DND-41 (cell line): Measurements from ENCODE around the gene PLD5.
"Not testable (repeated sequence)": the region's sequence is repeated elsewhere in the genome, so short reads cannot be mapped to it uniquely, and the experiment has no call there.

Experiments
- ATAC-seq: fragments of 200-7000 bp; cut with Tn5 transposase; 3 replicates; pipeline ENCODE4 v1.9.1; 2021; ENCODE audit warnings: low read depth; ENCODE audit not compliant: insufficient read depth
- DNase-seq: peaks from one replicate; pipeline ENCODE4 v3.0.0-alpha.2; 2020
- H2AFZ ChIP-seq: 2 replicates; pipeline ENCODE4 v1.6.0; 2012; ENCODE audit warnings: low read depth, low read length
- H3K27ac ChIP-seq: 2 replicates; pipeline ENCODE4 v1.5.1; 2012; ENCODE audit warnings: low read length, inconsistent platforms
- H3K27me3 ChIP-seq: fragments of 200-600 bp; sonication (generic); 2 replicates; pipeline ENCODE4 v1.6.0; 2012; ENCODE audit warnings: low read length, mild to moderate bottlenecking, inconsistent platforms; ENCODE audit not compliant: insufficient read depth, poor library complexity
- H3K36me3 ChIP-seq: 2 replicates; pipeline ENCODE4 v1.5.1; 2012; ENCODE audit warnings: low read length, inconsistent platforms; ENCODE audit not compliant: insufficient read depth
- H3K4me1 ChIP-seq: 2 replicates; pipeline ENCODE4 v1.5.1; 2012; ENCODE audit warnings: mild to moderate bottlenecking, low read length; ENCODE audit not compliant: insufficient read depth
- H3K4me2 ChIP-seq: 2 replicates; pipeline ENCODE4 v1.6.0; 2012; ENCODE audit warnings: mild to moderate bottlenecking, moderate library complexity, low read length, inconsistent platforms; ENCODE audit not compliant: insufficient read depth
- H3K4me3 ChIP-seq, 2 experiments: fragments of 200-600 bp in 1 of 2; shearing (Covaris generic) in 1 of 2; 2 replicates each; pipeline ENCODE4 v1.5.1; 2012 to 2016; ENCODE audit warnings: inconsistent platforms in 2 of 2, low read length in 2 of 2, mild to moderate bottlenecking in 2 of 2, low read depth in 1 of 2, moderate library complexity in 1 of 2
- H3K79me2 ChIP-seq: 2 replicates; pipeline ENCODE4 v1.6.0; 2012; ENCODE audit warnings: low read length, inconsistent platforms; ENCODE audit not compliant: insufficient read depth
- H3K9ac ChIP-seq: 2 replicates; pipeline ENCODE4 v1.6.0; 2012; ENCODE audit warnings: low read depth, mild to moderate bottlenecking, inconsistent platforms, low read length, moderate library complexity
- H3K9me3 ChIP-seq: 2 replicates; pipeline ENCODE4 v1.5.1; 2012; ENCODE audit warnings: low read length, moderate library complexity, mild to moderate bottlenecking, inconsistent platforms; ENCODE audit not compliant: insufficient read depth, severe bottlenecking
- H4K20me1 ChIP-seq: 2 replicates; pipeline ENCODE4 v1.6.0; 2012; ENCODE audit warnings: low read length; ENCODE audit not compliant: insufficient read depth
- EZH2 ChIP-seq: IDR thresholded peaks from 3 replicates; pipeline ENCODE4 v1.6.1; 2012; ENCODE audit warnings: borderline replicate concordance, low read depth, mild to moderate bottlenecking, moderate library complexity, low read length, inconsistent platforms; ENCODE audit not compliant: severe bottlenecking
- TF ChIP-seq, protein P1 (sequence below): IDR thresholded peaks from 2 replicates; pipeline ENCODE4 v1.5.1; 2012; ENCODE audit warnings: borderline replicate concordance, low read length, moderate library complexity, mild to moderate bottlenecking; ENCODE audit not compliant: poor library complexity, severe bottlenecking; ENCODE audit errors: extremely low read depth

PLD5 gene

DNA sequence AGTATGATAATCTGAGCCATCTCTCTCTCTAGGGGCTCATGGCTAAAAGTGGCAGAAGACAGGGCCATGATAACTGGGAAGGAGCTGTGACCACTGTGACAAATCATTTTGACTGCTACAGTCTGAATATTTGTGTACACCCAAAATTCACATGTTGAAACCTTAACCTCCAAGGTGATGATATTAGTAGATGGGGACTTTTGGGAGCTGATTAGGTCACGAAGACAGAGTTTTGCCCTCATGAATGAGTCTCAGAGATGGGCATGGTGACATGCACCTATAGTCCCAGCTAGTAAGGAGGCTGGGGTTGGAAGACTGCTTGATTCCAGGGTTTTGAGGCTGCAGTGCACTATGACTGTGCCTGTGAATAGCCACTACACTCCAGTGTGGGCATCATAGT, 174.9 kb downstream of the PLD5 start:
- Histone ChIP-seq H3K79me2 (no peaks in the 10 kb centered on the region), H3K27me3 (no peaks in the 10 kb centered on the region), H3K4me1 (no peaks in the 10 kb centered on the region), H3K9ac (no peak overlapping the region), H3K36me3 (no peaks in the 10 kb centered on the region), H3K27ac (no peak overlapping the region), H3K4me2 (no peak overlapping the region), H3K9me3 (no peaks in the 10 kb centered on the region), H4K20me1 (no peaks in the 10 kb centered on the region), H3K4me3 (no peak overlapping the region), H2AFZ (no peak overlapping the region)
- ATAC-seq (no peak), DNase-seq (no peak)
- TF ChIP-seq EZH2: no peak
- TF ChIP-seq, protein P1, sequence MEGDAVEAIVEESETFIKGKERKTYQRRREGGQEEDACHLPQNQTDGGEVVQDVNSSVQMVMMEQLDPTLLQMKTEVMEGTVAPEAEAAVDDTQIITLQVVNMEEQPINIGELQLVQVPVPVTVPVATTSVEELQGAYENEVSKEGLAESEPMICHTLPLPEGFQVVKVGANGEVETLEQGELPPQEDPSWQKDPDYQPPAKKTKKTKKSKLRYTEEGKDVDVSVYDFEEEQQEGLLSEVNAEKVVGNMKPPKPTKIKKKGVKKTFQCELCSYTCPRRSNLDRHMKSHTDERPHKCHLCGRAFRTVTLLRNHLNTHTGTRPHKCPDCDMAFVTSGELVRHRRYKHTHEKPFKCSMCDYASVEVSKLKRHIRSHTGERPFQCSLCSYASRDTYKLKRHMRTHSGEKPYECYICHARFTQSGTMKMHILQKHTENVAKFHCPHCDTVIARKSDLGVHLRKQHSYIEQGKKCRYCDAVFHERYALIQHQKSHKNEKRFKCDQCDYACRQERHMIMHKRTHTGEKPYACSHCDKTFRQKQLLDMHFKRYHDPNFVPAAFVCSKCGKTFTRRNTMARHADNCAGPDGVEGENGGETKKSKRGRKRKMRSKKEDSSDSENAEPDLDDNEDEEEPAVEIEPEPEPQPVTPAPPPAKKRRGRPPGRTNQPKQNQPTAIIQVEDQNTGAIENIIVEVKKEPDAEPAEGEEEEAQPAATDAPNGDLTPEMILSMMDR: no peak

DNA sequence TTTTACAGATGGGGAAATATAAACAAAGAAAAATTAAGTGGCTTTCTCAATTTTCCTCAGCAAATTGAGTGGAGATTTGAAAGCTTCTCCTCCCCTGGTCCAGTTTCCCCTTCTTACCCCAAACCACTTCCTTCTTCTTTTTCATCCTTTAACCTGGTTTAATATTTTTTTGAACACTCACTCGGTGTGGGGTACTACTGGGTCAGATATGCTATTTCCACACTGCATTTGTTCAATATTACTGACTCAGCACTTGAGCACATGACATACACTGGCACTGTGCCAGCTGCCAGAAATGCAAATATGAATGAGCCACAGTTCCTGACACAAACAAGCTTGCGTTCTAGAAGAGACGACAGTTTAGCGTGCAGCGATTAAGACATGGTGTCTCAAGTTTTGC, 193.6 kb downstream of the PLD5 start:
- not testable (repeated sequence) for H4K20me1 ChIP-seq, H3K79me2 ChIP-seq, H3K27ac ChIP-seq, ATAC-seq, H3K9ac ChIP-seq, H3K4me3 ChIP-seq, H3K4me1 ChIP-seq, H3K4me2 ChIP-seq, H3K27me3 ChIP-seq, H3K36me3 ChIP-seq, DNase-seq, H3K9me3 ChIP-seq, H2AFZ ChIP-seq

DNA sequence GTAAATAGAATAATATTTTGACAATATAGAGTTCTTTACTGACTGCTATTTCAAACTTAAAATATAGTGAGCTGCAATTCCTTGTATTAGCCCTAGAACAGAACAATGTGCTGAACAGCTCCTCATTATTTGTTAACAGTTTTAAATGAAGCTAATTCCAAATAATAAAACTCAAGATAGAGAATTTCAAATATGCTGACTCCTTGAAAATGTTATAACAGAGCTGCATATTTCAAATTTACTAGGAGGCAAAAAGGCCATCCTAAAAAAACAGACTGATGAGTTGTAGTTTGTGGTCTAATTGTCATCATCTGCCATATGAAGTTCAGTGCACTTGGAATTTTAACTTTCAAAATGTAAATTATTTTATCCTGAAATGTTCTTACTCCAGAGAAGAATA, 197.1 kb downstream of the PLD5 start:
- not testable (repeated sequence) for H3K4me2 ChIP-seq, H3K27ac ChIP-seq, H3K79me2 ChIP-seq, H3K9ac ChIP-seq, H3K27me3 ChIP-seq, H2AFZ ChIP-seq, H3K9me3 ChIP-seq, ATAC-seq, DNase-seq, H4K20me1 ChIP-seq, H3K4me1 ChIP-seq, H3K4me3 ChIP-seq, H3K36me3 ChIP-seq

GRCh38 chr1:242321981-242322380, 202.5 kb downstream of the PLD5 start:
- H3K9ac ChIP-seq, H3K79me2 ChIP-seq, H3K27ac ChIP-seq, H3K9me3 ChIP-seq, H3K27me3 ChIP-seq, ATAC-seq, H3K4me2 ChIP-seq, H3K4me1 ChIP-seq, H4K20me1 ChIP-seq, H2AFZ ChIP-seq, H3K4me3 ChIP-seq, DNase-seq, H3K36me3 ChIP-seq: not testable (repeated sequence)

DNA sequence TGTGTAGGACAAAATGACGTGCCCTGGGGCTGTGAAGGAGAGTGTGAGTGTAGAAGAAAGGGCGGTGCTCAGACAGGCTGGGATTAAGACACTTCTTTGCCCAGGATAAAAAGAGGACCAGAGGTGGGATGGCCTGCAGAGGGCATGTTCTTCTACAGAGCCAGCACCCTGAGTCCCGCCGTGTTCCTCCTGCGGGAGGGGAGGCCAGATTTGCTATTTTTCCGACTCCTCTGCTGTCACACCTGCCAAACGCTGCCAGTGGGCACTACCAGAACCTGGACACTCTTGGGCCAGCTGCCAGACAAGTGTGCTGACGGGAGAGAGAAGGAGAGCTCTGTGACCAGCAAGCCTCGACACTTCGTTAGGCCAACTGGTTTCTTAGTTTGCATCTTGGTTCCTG, 206.4 kb downstream of the PLD5 start:
- no peak overlapping the region for H3K4me2 ChIP-seq
- ATAC-seq: no peak

GRCh38 chr1:242314865-242315264, 209.6 kb downstream of the PLD5 start:
- not testable (repeated sequence) for ATAC-seq, DNase-seq

More for the DNA sequence above, 206.4 kb downstream of the PLD5 start:
- H3K36me3 ChIP-seq: no peaks in the 10 kb centered on the region
- no peak overlapping the region for H3K27ac ChIP-seq
- TF ChIP-seq, protein P1: no peak
- no peak for TF ChIP-seq EZH2
- H3K4me3 ChIP-seq: no peak overlapping the region
- no peak overlapping the region for H3K9ac ChIP-seq
- no peaks in the 10 kb centered on the region for H3K27me3 ChIP-seq
- no peak for DNase-seq
- no peaks in the 10 kb centered on the region for H4K20me1 ChIP-seq
- H3K9me3 ChIP-seq: no peaks in the 10 kb centered on the region
- H3K4me1 ChIP-seq: no peaks in the 10 kb centered on the region
- H3K79me2 ChIP-seq: no peaks in the 10 kb centered on the region
- no peak overlapping the region for H2AFZ ChIP-seq

GRCh38 chr1:242314085-242314649, 210.3 kb downstream of the PLD5 start:
- H3K27ac ChIP-seq, H3K4me3 ChIP-seq, H3K4me2 ChIP-seq, H3K9me3 ChIP-seq, H2AFZ ChIP-seq, H3K79me2 ChIP-seq, DNase-seq, H3K27me3 ChIP-seq, H4K20me1 ChIP-seq, H3K9ac ChIP-seq, H3K4me1 ChIP-seq, ATAC-seq, H3K36me3 ChIP-seq: not testable (repeated sequence)

More at GRCh38 chr1:242314865-242315264, 209.6 kb downstream of the PLD5 start:
- not testable (repeated sequence) for H3K27me3 ChIP-seq, H3K9ac ChIP-seq, H2AFZ ChIP-seq, H3K9me3 ChIP-seq, H3K36me3 ChIP-seq, H3K4me2 ChIP-seq, H4K20me1 ChIP-seq, H3K4me1 ChIP-seq, H3K27ac ChIP-seq, H3K79me2 ChIP-seq, H3K4me3 ChIP-seq
